Measurements from ENCODE around the gene GNPDA1.

Gene GNPDA1

DNA sequence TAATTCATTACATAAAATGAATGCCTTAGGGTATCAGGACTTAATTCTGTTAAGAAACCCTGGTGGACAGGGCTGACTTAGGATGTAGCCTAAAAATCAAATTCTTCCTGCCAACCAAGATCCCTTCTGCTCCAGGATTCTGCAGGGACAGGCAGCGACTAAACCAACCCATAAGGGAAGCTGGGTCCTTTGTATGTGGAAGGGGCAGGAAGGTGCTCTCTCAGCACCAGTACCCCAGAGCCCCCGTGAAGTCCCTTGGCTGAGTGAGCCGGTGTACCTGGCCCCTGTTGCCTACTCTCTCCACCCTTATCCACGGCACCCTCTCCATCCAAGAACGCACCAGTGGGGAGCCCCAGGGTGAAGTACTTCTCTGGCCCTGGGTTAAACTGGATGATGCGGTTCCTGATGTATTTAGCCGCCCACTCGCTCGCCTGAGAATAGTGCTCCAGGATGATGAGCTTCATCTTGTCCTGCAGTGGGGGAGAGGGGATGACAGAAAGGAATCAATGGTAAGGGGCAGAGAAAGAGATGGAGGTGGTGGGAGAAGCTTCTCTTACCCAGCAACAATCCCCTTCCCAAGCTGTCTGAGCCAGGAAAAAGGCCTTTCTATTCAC, 1.1 kb downstream of the GNPDA1 start:
- Histone ChIP-seq H4K20me1 (ENCODE audit: insufficient read depth, low read length) (no peaks in the 10 kb centered on the region), H2AFZ (ENCODE audit: low read depth, low read length) (no peak overlapping the region), H3K4me3 (ENCODE audit: low read depth in 1 of 2, low read length in 2 of 2) (peak overlapping the region in 1 of 2 experiments; percentile 84; a peak in 2 of 4 replicates), H3K9me3 (ENCODE audit: insufficient read depth, low read length, severe bottlenecking) (no peaks in the 10 kb centered on the region), H3K79me2 (ENCODE audit: insufficient read depth, low read length) (peaks cover 9% of the 10 kb centered on the region), H3K27ac (ENCODE audit: low read length) (peak overlapping the region; percentile 85), H3K4me1 (ENCODE audit: insufficient read depth, low read length) (peaks cover 52% of the 10 kb centered on the region), H3K9ac (ENCODE audit: low read depth, low read length) (peak overlapping the region; percentile 72), H3K27me3 (ENCODE audit: insufficient read depth, low read length, poor library complexity) (no peaks in the 10 kb centered on the region), H3K4me2 (ENCODE audit: insufficient read depth, low read length) (peak overlapping the region; percentile 97), H3K36me3 (ENCODE audit: insufficient read depth, low read length) (peaks cover 14% of the 10 kb centered on the region)
- TF ChIP-seq EZH2 (IDR thresholded peaks at IDR 0.05; ENCODE audit: borderline replicate concordance, low read depth, low read length, severe bottlenecking): no peak
- TF ChIP-seq, protein P1, sequence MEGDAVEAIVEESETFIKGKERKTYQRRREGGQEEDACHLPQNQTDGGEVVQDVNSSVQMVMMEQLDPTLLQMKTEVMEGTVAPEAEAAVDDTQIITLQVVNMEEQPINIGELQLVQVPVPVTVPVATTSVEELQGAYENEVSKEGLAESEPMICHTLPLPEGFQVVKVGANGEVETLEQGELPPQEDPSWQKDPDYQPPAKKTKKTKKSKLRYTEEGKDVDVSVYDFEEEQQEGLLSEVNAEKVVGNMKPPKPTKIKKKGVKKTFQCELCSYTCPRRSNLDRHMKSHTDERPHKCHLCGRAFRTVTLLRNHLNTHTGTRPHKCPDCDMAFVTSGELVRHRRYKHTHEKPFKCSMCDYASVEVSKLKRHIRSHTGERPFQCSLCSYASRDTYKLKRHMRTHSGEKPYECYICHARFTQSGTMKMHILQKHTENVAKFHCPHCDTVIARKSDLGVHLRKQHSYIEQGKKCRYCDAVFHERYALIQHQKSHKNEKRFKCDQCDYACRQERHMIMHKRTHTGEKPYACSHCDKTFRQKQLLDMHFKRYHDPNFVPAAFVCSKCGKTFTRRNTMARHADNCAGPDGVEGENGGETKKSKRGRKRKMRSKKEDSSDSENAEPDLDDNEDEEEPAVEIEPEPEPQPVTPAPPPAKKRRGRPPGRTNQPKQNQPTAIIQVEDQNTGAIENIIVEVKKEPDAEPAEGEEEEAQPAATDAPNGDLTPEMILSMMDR (IDR thresholded peaks at IDR 0.05; ENCODE audit: borderline replicate concordance, extremely low read depth, low read length, poor library complexity, severe bottlenecking): no peak
- DNase-seq: no peak
- ATAC-seq (ENCODE audit: insufficient read depth, low read depth): no peak

DNA sequence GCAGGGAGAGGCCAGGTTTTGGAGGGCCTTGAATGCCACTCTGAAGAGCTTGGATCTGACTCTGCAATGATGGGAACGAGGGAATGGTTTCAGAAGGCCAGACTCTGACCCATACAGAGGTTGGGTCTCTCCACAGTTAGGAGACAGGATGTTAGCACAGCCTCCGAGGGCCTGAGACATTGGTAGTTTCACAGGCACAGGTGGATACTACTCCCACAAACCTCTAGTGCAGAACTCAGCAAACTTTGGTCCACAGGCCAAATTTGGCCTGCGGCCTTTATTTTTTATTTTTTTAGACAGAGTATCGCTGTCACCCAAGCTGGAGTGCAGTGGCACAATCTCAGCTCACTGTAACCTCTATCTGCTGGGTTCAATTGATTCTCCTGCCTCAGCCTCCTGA, 2.9 kb downstream of the GNPDA1 start:
- Histone ChIP-seq H3K9ac (ENCODE audit: low read depth, low read length) (no peak overlapping the region), H4K20me1 (ENCODE audit: insufficient read depth, low read length) (no peaks in the 10 kb centered on the region), H3K9me3 (ENCODE audit: insufficient read depth, low read length, severe bottlenecking) (no peaks in the 10 kb centered on the region), H3K27ac (ENCODE audit: low read length) (no peak overlapping the region), H3K4me2 (ENCODE audit: insufficient read depth, low read length) (no peak overlapping the region), H3K27me3 (ENCODE audit: insufficient read depth, low read length, poor library complexity) (no peaks in the 10 kb centered on the region), H3K36me3 (ENCODE audit: insufficient read depth, low read length) (peaks cover 31% of the 10 kb centered on the region), H3K4me1 (ENCODE audit: insufficient read depth, low read length) (peaks cover 34% of the 10 kb centered on the region), H3K4me3 (ENCODE audit: low read depth in 1 of 2, low read length in 2 of 2) (no peak overlapping the region), H3K79me2 (ENCODE audit: insufficient read depth, low read length) (peaks cover 9% of the 10 kb centered on the region), H2AFZ (ENCODE audit: low read depth, low read length) (no peak overlapping the region)
- ATAC-seq (ENCODE audit: insufficient read depth, low read depth): no peak
- TF ChIP-seq, protein P1 (IDR thresholded peaks at IDR 0.05; ENCODE audit: borderline replicate concordance, extremely low read depth, low read length, poor library complexity, severe bottlenecking): no peak
- TF ChIP-seq EZH2 (IDR thresholded peaks at IDR 0.05; ENCODE audit: borderline replicate concordance, low read depth, low read length, severe bottlenecking): no peak
- no peak for DNase-seq

DNA sequence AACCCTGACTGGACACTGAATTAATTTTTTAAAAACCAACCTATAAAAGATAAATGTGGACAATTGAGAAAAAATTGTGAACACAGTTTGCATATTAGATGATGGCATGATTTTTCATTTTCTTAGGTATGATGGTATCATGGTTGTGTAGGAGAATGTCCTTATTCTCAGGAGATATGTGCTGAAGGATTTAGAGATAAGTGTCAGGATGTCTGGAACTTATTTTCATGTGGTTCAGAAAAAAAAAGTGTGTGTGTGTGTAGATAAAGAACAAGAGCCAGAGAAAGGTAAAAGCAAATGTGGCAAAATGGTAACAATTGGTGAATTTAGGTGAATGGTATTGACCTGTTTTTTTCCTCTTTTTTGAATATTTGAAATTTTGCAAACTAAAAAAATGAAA, 4.0 kb downstream of the GNPDA1 start:
- Histone ChIP-seq H3K79me2 (ENCODE audit: insufficient read depth, low read length) (peaks cover 9% of the 10 kb centered on the region), H3K9me3 (ENCODE audit: insufficient read depth, low read length, severe bottlenecking) (no peaks in the 10 kb centered on the region), H2AFZ (ENCODE audit: low read depth, low read length) (no peak overlapping the region), H4K20me1 (ENCODE audit: insufficient read depth, low read length) (no peaks in the 10 kb centered on the region), H3K4me2 (ENCODE audit: insufficient read depth, low read length) (no peak overlapping the region), H3K27me3 (ENCODE audit: insufficient read depth, low read length, poor library complexity) (no peaks in the 10 kb centered on the region), H3K4me1 (ENCODE audit: insufficient read depth, low read length) (peaks cover 25% of the 10 kb centered on the region), H3K4me3 (ENCODE audit: low read depth in 1 of 2, low read length in 2 of 2) (no peak overlapping the region), H3K27ac (ENCODE audit: low read length) (no peak overlapping the region), H3K36me3 (ENCODE audit: insufficient read depth, low read length) (peaks cover 41% of the 10 kb centered on the region), H3K9ac (ENCODE audit: low read depth, low read length) (no peak overlapping the region)
- TF ChIP-seq EZH2 (IDR thresholded peaks at IDR 0.05; ENCODE audit: borderline replicate concordance, low read depth, low read length, severe bottlenecking): no peak
- TF ChIP-seq, protein P1 (IDR thresholded peaks at IDR 0.05; ENCODE audit: borderline replicate concordance, extremely low read depth, low read length, poor library complexity, severe bottlenecking): no peak
- ATAC-seq (ENCODE audit: insufficient read depth, low read depth) (no peak), DNase-seq (no peak)

Data from DND-41 (cell line).